Measurements from ENCODE around the gene CAMK1D.

GRCh38 chr10:12561720-12562119 lies 212.4 kb downstream of the CAMK1D start:
- TF ChIP-seq, protein P1, sequence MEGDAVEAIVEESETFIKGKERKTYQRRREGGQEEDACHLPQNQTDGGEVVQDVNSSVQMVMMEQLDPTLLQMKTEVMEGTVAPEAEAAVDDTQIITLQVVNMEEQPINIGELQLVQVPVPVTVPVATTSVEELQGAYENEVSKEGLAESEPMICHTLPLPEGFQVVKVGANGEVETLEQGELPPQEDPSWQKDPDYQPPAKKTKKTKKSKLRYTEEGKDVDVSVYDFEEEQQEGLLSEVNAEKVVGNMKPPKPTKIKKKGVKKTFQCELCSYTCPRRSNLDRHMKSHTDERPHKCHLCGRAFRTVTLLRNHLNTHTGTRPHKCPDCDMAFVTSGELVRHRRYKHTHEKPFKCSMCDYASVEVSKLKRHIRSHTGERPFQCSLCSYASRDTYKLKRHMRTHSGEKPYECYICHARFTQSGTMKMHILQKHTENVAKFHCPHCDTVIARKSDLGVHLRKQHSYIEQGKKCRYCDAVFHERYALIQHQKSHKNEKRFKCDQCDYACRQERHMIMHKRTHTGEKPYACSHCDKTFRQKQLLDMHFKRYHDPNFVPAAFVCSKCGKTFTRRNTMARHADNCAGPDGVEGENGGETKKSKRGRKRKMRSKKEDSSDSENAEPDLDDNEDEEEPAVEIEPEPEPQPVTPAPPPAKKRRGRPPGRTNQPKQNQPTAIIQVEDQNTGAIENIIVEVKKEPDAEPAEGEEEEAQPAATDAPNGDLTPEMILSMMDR (IDR thresholded peaks at IDR 0.05) = no peak
- TF ChIP-seq POLR2A (IDR thresholded peaks at IDR 0.05) = no peak
